GM18951 (cell line): ENCODE measurements around the gene CXCL6.

Experiments used
- POLR2A ChIP-seq: IDR thresholded peaks from 4 replicates; pipeline ENCODE4 v1.6.1; 2011; ENCODE audit warnings: mild to moderate bottlenecking; ENCODE audit not compliant: insufficient read length, insufficient read depth; ENCODE audit errors: extremely low read depth
- in situ Hi-C: fragments of 300-500 bp; cut with MboI; formaldehyde crosslinking; loops from one replicate; pipeline ENCODE4 v1.12.0; 2022; ENCODE audit warnings: low sequenced_read_pairs, mixed read lengths, inconsistent platforms; ENCODE audit not compliant: unreplicated experiment

CXCL6 gene

DNA sequence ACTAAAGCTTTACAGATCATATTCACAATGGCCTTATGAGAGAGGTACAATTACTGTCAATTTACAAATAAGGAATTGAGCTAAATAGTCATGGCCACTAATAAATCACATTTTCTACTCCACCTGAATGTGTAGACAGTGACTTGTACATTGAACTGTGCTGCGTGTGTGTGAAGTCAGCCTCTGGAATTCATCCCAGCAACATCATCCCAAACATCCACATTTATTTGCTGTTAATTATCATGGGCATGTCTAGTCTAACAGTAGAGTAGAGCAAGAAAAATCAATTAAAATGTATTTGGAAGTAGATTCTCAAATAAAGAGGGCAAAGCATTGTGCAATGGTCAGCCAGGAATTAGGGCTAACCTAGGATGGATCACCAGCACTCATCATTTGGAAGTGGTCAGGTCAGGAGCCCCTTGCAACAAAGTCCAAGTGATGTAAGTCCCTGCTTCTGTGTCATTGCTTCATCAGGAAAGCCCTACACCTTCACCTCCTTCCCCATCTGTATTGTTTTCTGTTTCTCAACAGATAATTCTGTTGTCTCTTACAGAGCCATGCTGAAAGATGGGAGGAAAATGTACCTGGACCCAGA lies 11.8 kb downstream of the CXCL6 start:
- no peak for TF ChIP-seq POLR2A
- in situ Hi-C loops = no loop called here

DNA sequence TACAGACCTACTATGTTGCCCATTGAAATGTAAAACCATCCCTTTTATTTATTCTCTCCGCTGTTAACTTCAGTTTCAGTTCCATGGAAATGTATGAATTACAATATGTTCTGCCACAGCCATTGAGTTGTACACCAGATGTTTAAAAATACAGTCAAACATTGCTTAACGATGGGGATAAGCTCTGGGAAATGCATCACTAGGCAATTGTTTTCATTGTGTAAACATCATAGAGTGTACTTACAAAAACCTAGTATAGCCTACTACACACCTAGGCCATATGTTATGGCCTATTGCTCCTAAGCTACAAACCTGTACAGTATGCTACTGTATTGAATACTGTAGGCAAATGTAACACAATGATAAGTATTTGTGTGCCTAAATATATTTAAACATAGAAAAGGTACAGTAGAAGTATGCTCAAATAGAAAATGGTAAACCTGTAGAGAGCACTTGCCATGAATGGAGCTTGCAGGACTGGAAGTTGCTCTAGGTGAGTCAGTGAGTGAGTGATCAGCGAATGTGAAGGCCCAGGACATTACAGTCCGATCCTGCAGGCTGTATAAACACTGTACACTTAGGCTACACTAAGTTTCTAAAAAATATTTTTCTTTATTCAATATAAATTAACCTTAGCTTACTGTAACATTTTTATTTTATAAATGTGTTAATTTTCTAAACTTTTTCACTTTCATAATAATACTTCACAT lies 13.9 kb downstream of the CXCL6 start:
- in situ Hi-C loops = no loop called here
- no peak for TF ChIP-seq POLR2A

DNA sequence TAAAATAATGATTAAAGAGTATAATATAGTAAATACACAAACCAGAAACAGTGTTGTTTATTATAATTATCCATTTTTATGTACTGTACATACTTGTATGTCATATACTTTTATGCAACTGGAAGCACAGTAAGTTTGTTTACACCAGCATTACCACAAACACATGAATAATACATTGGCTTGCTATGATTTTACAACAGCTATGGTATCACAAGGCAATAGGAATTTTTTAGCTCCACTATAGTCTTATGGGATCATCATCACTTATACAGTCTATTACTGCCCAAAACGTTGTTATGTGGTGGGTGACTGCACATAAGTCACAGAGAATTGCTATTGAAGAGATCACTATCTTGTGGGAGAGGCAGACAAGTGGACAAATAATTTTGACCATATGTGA lies 14.8 kb downstream of the CXCL6 start:
- TF ChIP-seq POLR2A = no peak
- in situ Hi-C loops = no loop called here

DNA sequence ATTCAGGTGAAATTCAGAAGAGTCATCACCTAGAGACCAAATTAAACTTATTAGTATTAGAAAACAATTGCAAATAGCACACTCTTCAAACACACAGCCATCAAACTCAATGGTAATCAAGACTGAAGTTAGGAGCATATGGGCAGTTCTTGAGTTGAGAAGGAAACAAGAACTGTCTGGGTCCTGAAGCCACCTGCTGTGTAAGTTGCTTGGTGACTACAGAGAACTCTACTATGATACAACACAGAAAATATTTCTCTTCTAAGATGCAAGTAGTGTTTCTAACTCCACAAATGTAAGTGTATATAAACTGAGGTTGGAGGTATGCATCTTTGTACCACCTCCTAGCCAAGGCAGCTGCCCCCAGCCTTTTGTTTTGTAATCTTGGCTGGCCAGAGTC lies 16.3 kb downstream of the CXCL6 start:
- in situ Hi-C loops = no loop called here
- TF ChIP-seq POLR2A = no peak

DNA sequence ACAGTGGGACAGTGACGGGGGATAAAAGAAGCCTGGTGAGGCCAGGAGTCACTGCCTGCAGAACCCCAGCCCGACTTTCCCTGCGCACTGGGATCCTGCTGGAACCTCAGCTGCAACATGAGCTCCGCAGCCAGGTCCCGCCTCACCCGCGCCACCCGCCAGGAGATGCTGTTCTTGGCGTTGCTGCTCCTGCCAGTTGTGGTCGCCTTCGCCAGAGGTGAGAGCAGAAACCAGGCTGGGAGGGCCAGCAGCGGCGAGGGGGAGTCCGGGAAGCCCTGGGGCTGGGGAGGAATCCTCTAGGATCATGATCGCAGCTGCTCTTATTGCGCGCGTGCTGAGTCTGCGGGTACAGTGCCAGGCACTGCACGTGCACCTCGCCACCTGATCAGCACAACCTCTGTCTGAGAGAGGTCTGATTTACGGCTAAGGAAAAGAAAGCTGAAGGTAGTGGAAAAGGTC lies 16.8 kb downstream of the CXCL6 start, which contains the start of gene PF4V1:
PF4V1 (plus strand) TSS at position 51 of the 459 bp plus-strand sequence; CDS start at position 118, 67 bp downstream.
- in situ Hi-C loops = no loop called here
- TF ChIP-seq POLR2A = no peak

DNA sequence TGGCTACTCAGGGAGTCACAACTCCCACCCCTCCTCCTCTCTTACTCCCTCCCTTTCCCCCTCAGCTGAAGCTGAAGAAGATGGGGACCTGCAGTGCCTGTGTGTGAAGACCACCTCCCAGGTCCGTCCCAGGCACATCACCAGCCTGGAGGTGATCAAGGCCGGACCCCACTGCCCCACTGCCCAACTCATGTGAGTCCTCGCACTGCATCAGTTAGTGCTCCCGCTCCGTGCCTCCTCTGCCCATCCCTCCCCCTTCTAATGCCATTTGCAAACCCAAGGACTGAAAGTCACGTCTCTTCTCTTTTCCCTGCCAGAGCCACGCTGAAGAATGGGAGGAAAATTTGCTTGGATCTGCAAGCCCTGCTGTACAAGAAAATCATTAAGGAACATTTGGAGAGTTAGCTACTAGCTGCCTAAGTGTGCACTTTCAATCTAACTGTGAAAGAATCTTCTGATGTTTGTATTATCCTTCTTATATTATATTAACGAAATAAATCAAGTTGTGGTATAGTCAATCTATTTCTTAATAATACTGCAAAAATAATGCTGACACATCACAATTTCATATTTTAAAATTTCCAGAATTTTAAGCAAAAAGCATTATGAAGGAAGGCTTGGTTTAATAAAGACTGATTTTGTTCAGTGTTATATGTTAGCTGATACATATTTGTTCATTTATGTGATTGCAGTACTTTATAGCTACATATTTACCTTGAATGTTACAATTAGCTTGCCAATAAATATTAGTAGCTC lies 17.4 kb downstream of the CXCL6 start:
- no peak for TF ChIP-seq POLR2A
- in situ Hi-C loops = no loop called here

DNA sequence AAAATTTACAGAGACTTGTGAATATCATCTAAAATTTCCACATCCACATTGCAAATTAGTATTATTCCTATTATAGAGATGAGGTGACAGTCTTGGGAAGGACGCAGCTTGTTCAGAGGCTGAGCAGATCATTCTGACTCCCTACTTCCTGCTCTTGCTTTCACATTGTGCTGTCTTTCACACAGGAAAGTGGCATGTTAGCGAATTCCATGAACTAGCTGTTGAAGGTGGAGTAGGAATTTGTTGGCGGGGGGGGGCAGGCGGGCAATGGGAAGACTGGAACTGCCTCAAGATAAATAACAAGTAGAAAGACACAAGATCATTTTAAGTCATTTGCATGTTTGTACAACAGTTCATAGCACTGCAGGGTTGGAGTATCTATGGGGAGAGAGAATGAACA lies 18.9 kb downstream of the CXCL6 start:
- in situ Hi-C loops = no loop called here
- TF ChIP-seq POLR2A = no peak

DNA sequence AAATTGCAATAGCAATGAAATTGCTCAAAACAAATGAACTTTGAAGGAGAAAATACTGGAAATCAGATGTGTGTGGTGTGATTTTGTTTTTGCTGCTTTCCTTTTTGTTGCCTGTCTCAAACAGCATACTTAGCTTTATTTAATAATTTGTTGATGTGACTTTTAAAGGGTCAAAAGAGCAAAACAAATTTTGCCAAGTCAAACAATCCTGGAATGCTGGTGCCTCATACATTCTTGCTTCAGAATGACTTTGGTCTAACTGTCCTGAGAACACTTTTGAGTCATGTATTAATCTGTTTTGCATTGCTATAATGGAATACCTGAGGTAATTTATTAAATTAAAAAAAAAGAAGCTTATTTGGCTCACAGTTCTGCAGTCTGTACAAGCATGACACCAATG lies 20.0 kb downstream of the CXCL6 start:
- no peak for TF ChIP-seq POLR2A
- in situ Hi-C loops = no loop called here

DNA sequence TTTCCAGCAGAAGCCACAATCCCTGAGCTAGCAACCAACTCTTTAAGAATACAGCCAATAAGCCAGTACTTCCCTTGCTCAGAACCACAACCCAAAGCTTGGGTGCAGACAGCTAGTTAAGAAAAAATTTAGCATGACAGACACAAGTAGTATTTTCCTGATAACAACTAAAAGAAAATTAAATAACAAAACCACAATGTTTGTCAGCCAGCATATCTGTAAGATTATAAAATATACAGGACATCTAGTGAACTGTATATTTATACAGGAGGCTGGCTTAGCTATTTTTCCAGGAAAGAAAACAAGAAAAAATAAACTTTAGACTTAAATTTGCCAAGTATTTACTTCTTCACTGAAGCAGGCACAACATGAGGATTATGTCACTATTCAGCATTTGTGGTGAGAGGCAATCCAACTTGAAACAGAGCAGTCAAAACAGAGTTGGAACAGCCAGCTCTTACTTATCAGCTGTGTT lies 23.2 kb downstream of the CXCL6 start:
- in situ Hi-C loops = no loop called here

DNA sequence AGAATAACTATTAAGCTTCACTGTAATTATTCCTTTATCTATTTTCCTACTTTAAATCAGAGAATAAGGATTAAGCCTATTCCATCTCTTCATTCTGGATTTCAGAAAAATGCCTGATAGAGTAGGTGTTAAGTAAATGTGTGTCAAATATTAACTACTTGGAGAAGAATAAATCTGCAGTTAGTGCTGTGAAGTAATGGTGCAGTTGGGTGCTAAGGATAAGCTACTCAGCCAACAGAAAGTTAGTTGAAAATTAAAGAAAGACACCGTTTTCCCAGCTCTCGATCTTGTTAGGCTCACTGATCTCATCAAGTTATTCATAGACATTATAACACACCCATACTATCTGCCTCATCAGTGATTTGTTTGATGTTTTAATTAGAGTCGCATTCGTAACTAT lies 23.7 kb downstream of the CXCL6 start:
- TF ChIP-seq POLR2A = no peak
- in situ Hi-C loops = no loop called here

More for the DNA sequence above, 23.2 kb downstream of the CXCL6 start:
- no peak for TF ChIP-seq POLR2A

DNA sequence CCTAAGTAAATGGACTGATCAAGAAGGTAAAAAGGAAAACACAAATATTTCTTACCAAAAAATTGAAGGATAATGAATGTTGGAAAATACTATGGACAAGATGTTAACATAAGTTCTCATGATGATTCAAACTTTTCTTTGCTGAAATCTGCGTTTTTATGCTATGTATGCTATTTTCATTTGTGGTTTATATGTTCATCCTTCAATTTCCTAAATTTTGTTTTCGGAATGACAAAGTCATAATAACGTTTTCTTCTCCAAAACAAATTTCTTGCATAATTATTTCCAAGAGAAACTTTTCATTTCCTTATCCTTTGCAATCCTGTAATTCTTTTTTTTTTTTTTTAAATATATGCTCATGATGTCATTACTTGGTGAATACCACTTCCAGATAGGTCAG lies 24.4 kb downstream of the CXCL6 start:
- in situ Hi-C loops = no loop called here
- no peak for TF ChIP-seq POLR2A

DNA sequence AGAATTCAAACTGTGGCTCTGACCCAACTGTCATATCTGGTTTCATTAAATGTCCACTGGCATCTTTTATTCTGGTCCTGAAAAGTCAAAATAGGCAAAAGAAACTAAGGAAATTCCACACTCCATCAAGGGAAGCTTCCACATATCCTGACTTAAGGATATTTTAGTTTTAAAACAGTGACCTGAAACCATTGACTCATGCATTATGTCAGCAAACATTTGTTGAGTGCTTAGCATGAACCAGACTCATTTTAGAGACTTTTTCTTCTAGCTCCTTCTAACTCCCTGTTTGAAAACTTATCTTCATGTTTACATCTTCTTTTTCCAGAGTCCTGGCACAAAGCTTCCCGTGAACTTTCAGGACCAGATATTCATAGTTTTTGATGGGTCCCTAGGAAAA lies 25.8 kb downstream of the CXCL6 start:
- in situ Hi-C loops = no loop called here
- TF ChIP-seq POLR2A = no peak

DNA sequence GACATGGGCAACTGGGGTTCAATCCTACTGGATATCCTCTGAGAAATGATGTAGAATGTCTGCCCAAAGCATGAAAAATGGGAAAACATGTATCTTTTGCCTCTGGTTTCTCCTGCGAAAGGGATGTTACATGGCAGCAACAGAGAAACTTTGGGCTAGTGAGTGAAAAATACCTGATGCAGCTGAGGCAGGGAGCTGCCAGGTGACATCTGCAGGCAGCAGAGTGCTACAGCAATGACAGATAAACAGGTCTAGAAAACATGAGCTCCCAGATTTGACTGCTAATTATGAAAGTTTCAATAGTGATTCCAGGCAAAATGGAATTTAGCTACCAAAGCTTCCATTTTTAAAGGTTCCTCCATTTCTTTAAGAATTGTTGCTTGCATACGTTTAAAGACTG lies 27.9 kb downstream of the CXCL6 start:
- no peak for TF ChIP-seq POLR2A
- in situ Hi-C loops = no loop called here
